ENCODE measurements around the gene PLEKHA4.

The PLEKHA4 gene

GRCh38 chr19:48806818-48807589 is 61.4 kb downstream of the PLEKHA4 start:
- TF ChIP-seq CTCF (IDR thresholded peaks at IDR 0.05; ENCODE audit: low read depth, low read length, poor library complexity, severe bottlenecking) (no peak), EZH2phosphoT487 (IDR thresholded peaks at IDR 0.05; ENCODE audit: borderline replicate concordance, low read length) (no peak)
- Histone ChIP-seq H3K4me2 (ENCODE audit: low read length) (no peak overlapping the region), H4K20me1 (ENCODE audit: control insufficient read depth, insufficient read depth, low read depth, low read length) (no peaks in the 10 kb centered on the region), H3K4me1 (ENCODE audit: control insufficient read depth, low read length) (peaks cover 13% of the 10 kb centered on the region), H3F3A (ENCODE audit: control insufficient read depth, insufficient read depth) (peaks cover 3% of the 10 kb centered on the region; the same call in 1 of the 2 replicates), H3K4me3 (ENCODE audit: low read length) (no peak overlapping the region), H3K27ac (ENCODE audit: low read depth, low read length) (no peak overlapping the region), H3K9me3 (ENCODE audit: control insufficient read depth, insufficient read depth, low read length) (no peaks in the 10 kb centered on the region), H3K79me2 (ENCODE audit: control insufficient read depth, low read length) (peaks cover 31% of the 10 kb centered on the region), H3K27me3 (ENCODE audit: control insufficient read depth, low read length) (no peaks in the 10 kb centered on the region), H3K36me3 (ENCODE audit: control insufficient read depth, low read length) (peaks cover 15% of the 10 kb centered on the region), H3K9me2 (replicated peaks; ENCODE audit: control insufficient read depth, low read length) (no peaks in the 10 kb centered on the region)

- no peak for TF ChIP-seq CTCF (IDR thresholded peaks at IDR 0.05; ENCODE audit: low read depth, low read length, poor library complexity, severe bottlenecking)
- TF ChIP-seq EZH2phosphoT487 (IDR thresholded peaks at IDR 0.05; ENCODE audit: borderline replicate concordance, low read length) = no peak
- peaks cover 31% of the 10 kb centered on the region for H3K79me2 ChIP-seq (ENCODE audit: control insufficient read depth, low read length)
- H4K20me1 ChIP-seq (ENCODE audit: control insufficient read depth, insufficient read depth, low read depth, low read length) = no peaks in the 10 kb centered on the region
- no peak overlapping the region for H3K27ac ChIP-seq (ENCODE audit: low read depth, low read length)
- H3K4me3 ChIP-seq (ENCODE audit: low read length) = no peak overlapping the region
- peaks cover 15% of the 10 kb centered on the region for H3K36me3 ChIP-seq (ENCODE audit: control insufficient read depth, low read length)
- H3K9me2 ChIP-seq (replicated peaks; ENCODE audit: control insufficient read depth, low read length) = no peaks in the 10 kb centered on the region
- no peak overlapping the region for H3K4me2 ChIP-seq (ENCODE audit: low read length)
- peaks cover 11% of the 10 kb centered on the region for H3K4me1 ChIP-seq (ENCODE audit: control insufficient read depth, low read length)
- H3F3A ChIP-seq (ENCODE audit: control insufficient read depth, insufficient read depth) = no peaks in the 10 kb centered on the region
- no peaks in the 10 kb centered on the region for H3K9me3 ChIP-seq (ENCODE audit: control insufficient read depth, insufficient read depth, low read length)
- H3K27me3 ChIP-seq (ENCODE audit: control insufficient read depth, low read length) = no peaks in the 10 kb centered on the region
Observed at GRCh38 chr19:48806518-48806817, 61.9 kb downstream of the PLEKHA4 start.

GRCh38 chr19:48805452-48805851 is 63.0 kb downstream of the PLEKHA4 start:
- Histone ChIP-seq H4K20me1 (ENCODE audit: control insufficient read depth, insufficient read depth, low read depth, low read length) (no peaks in the 10 kb centered on the region), H3K27me3 (ENCODE audit: control insufficient read depth, low read length) (no peaks in the 10 kb centered on the region), H3K27ac (ENCODE audit: low read depth, low read length) (no peak overlapping the region), H3K4me3 (ENCODE audit: low read length) (no peak overlapping the region), H3K36me3 (ENCODE audit: control insufficient read depth, low read length) (peaks cover 13% of the 10 kb centered on the region), H3F3A (ENCODE audit: control insufficient read depth, insufficient read depth) (no peaks in the 10 kb centered on the region), H3K4me1 (ENCODE audit: control insufficient read depth, low read length) (peaks cover 11% of the 10 kb centered on the region), H3K79me2 (ENCODE audit: control insufficient read depth, low read length) (peaks cover 27% of the 10 kb centered on the region), H3K4me2 (ENCODE audit: low read length) (no peak overlapping the region), H3K9me3 (ENCODE audit: control insufficient read depth, insufficient read depth, low read length) (no peaks in the 10 kb centered on the region), H3K9me2 (replicated peaks; ENCODE audit: control insufficient read depth, low read length) (no peaks in the 10 kb centered on the region)
- TF ChIP-seq EZH2phosphoT487 (IDR thresholded peaks at IDR 0.05; ENCODE audit: borderline replicate concordance, low read length) (no peak), CTCF (IDR thresholded peaks at IDR 0.05; ENCODE audit: low read depth, low read length, poor library complexity, severe bottlenecking) (no peak)
